Ishikawa (cell line): ENCODE data around the gene SETD6.
A peak's percentile ranks its signal among the peaks of the same experiment; 100 is the strongest.

Experiments
- CEBPB ChIP-seq: IDR thresholded peaks from 2 replicates; pipeline ENCODE4 v1.6.1; 2012
- CREB1 ChIP-seq: IDR thresholded peaks from 2 replicates; pipeline ENCODE4 v1.6.1; 2012; ENCODE audit warnings: low read depth
- EGR1 ChIP-seq: IDR thresholded peaks from 2 replicates; pipeline ENCODE4 v1.6.1; 2012
- EP300 ChIP-seq: IDR thresholded peaks from 2 replicates; pipeline ENCODE4 v1.6.1; 2012; ENCODE audit warnings: borderline replicate concordance
- FOXM1 ChIP-seq: IDR thresholded peaks from 2 replicates; pipeline ENCODE4 v1.6.1; 2012; ENCODE audit warnings: low read depth, borderline replicate concordance
- MAX ChIP-seq: IDR thresholded peaks from 2 replicates; pipeline ENCODE4 v1.6.1; 2012
- NFIC ChIP-seq: IDR thresholded peaks from 2 replicates; pipeline ENCODE4 v1.6.1; 2012
- RAD21 ChIP-seq: IDR thresholded peaks from 2 replicates; pipeline ENCODE4 v1.6.1; 2012; ENCODE audit warnings: low read depth
- REST ChIP-seq: IDR thresholded peaks from 2 replicates; pipeline ENCODE4 v1.6.1; 2012; ENCODE audit warnings: low read depth, mild to moderate bottlenecking
- TAF1 ChIP-seq: IDR thresholded peaks from 2 replicates; pipeline ENCODE4 v1.6.1; 2012; ENCODE audit warnings: low read depth, mild to moderate bottlenecking
- TCF12 ChIP-seq: IDR thresholded peaks from 2 replicates; pipeline ENCODE4 v1.6.1; 2012; ENCODE audit warnings: low read depth
- TEAD4 ChIP-seq: IDR thresholded peaks from 2 replicates; pipeline ENCODE4 v1.6.1; 2012
- USF1 ChIP-seq: IDR thresholded peaks from 2 replicates; pipeline ENCODE4 v1.6.1; 2012
- YY1 ChIP-seq: IDR thresholded peaks from 2 replicates; pipeline ENCODE4 v1.6.1; 2012; ENCODE audit warnings: low read depth
- ZBTB7A ChIP-seq: IDR thresholded peaks from 2 replicates; pipeline ENCODE4 v1.6.1; 2012; ENCODE audit warnings: low read depth

SETD6 gene

GRCh38 chr16:58492735-58493134 is 22.6 kb upstream of the SETD6 start:
- TF ChIP-seq EP300, result no peak
- no peak for TF ChIP-seq RAD21
- no peak for TF ChIP-seq TEAD4
- no peak for TF ChIP-seq EGR1

- TF ChIP-seq TAF1 (no peak), NFIC (no peak), EGR1 (no peak), FOXM1 (no peak), USF1 (no peak), CREB1 (no peak), YY1 (no peak), CEBPB (no peak), TEAD4 (no peak), EP300 (no peak), ZBTB7A (no peak), RAD21 (no peak)
Observed at GRCh38 chr16:58493756-58494431, 21.4 kb upstream of the SETD6 start.

- 0 out of 2 replicates have a peak, but pooled peaks have one; percentile 15 for TF ChIP-seq EGR1
- no peak for TF ChIP-seq REST
- TF ChIP-seq FOXM1, result peak; percentile 88
- no peak for TF ChIP-seq TAF1
- TF ChIP-seq RAD21, result peak; percentile 37; the same call in 1 of the 2 replicates
Observed at GRCh38 chr16:58494981-58495520, 20.3 kb upstream of the SETD6 start.

- TF ChIP-seq FOXM1, result no peak
- no peak for TF ChIP-seq EP300
- no peak for TF ChIP-seq TAF1
- no peak for TF ChIP-seq REST
- TF ChIP-seq EGR1, result no peak
- no peak for TF ChIP-seq MAX
- no peak for TF ChIP-seq ZBTB7A
- no peak for TF ChIP-seq TEAD4
- TF ChIP-seq CEBPB, result no peak
- no peak for TF ChIP-seq RAD21
- TF ChIP-seq NFIC, result no peak
- no peak for TF ChIP-seq USF1
Observed at GRCh38 chr16:58495521-58496331, 19.6 kb upstream of the SETD6 start.

- no peak for TF ChIP-seq FOXM1
- no peak for TF ChIP-seq REST
- TF ChIP-seq TCF12, result no peak
- TF ChIP-seq RAD21, result no peak
- TF ChIP-seq TAF1, result no peak
- TF ChIP-seq MAX, result no peak
- TF ChIP-seq ZBTB7A, result no peak
- TF ChIP-seq EP300, result no peak
- no peak for TF ChIP-seq NFIC
- TF ChIP-seq YY1, result no peak
- no peak for TF ChIP-seq CREB1
- no peak for TF ChIP-seq TEAD4
- no peak for TF ChIP-seq CEBPB
- TF ChIP-seq EGR1, result no peak
Observed at GRCh38 chr16:58497468-58497867, 17.8 kb upstream of the SETD6 start.
